ENCODE data around the gene AGBL1.

Gene AGBL1

GRCh38 chr15:86657305-86657704, 577.6 kb downstream of the AGBL1 start:
- no peak for DNase-seq

DNA sequence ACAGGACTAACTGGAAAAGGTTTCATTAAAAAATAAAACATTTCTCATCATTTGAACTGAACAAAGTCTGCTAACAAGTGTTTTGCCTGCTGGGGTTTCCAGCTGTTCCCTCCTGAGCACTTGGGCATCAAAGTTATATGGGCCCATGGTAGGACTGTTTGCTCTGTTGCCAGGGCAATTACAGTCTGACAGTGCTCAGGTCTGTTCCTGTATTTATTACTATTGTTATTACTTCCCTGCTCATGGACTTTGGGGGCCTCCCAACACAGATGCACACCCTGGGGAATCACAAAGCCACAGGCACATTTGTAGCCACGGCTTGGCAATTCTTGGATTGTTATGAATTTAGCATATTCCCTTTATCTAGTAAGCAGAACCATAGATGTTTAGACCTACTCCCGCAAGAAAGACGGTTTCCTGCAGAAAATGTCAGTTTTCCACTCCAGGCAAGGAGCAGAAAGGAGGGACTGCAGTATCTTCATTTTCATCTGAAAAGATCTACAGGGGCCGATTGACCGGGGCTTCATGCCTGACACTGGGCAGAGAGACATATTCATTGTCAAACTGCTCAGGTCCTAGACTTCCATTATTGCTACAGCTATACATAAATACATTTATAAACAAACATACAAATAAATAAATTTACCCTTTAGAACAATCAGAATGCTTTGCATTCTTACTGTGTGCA, 580.2 kb downstream of the AGBL1 start:
- no peak for DNase-seq

GRCh38 chr15:86661580-86661979, 581.9 kb downstream of the AGBL1 start:
- DNase-seq: no peak

- DNase-seq: no peak
Observed at GRCh38 chr15:86663304-86663703, 583.6 kb downstream of the AGBL1 start.

DNA sequence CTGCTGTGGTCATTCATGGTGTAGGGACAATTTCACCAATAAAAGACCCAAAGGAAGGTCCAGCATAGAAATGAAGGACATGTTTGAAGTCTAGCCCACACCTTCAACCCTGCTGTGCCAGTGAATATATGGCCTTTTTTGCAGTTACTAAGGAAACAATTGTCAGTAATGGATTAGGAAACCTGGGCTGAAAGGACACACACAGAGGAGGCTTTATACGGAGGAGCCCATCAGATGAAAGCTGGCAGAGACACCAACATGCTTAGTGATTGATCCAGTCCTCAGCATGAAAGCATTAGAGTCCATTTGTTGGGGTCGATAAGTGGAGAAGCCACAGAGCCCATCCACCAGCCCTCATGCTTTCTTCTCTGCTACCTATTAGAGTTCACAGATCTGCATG, 584.3 kb downstream of the AGBL1 start:
- DNase-seq: no peak

DNA sequence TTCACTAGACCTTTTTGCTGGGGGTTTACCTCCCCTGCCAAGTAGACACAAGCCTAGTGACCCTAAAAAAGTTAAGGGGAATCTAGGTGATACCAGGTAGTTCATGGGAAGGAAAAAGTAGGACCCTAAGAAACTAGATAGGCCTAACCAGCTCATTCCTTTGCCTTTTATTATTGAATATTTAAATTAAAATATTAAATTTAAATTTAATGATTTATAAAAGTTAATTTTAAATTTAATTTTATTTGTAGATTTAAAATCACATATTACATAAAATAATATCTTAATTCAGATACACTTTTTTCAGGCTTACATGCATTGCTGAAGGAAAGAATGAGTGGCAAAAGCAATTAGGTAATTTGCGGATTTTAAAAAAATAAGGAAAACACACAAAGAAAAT, 584.9 kb downstream of the AGBL1 start:
- no peak for DNase-seq

DNA sequence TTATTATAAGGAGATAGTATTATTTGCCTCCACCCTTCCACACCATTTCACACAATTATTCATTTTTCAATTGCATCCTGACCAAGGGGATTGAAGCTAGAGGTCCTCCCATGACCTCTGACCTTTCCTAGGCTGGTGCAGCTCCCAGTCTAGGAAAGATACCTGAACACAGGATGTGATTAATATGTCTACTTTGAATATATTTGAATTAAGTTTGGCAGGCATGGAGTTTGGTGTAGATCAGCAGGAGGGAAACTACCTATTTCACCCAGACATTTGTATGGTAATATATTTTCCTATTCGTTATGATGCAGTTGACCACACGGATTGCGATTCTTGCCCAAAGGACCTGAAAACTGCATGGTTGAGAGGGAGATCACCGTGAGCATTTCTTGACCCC, 596.3 kb downstream of the AGBL1 start:
- DNase-seq: no peak

- DNase-seq: no peak
Observed at GRCh38 chr15:86677278-86677677, 597.6 kb downstream of the AGBL1 start.

DNA sequence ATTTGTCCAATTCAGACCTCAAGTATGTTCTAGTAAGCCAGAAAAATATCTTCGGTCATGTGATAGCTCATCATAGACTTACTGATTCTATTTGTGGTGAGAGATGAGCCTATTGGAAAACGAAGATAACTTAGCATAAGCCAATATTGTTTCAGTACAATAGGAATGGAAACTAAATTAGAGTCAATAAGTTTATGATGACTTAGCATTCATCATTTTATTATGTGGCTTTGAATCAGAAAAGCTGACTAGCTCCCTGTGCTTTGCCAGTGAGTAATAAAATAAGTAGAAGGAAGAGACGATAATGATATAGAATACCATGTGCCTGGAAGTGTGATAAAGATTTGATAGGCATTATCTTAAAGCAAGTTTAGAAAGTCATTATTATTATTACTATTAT, 605.6 kb downstream of the AGBL1 start:
- no peak for DNase-seq

DNA sequence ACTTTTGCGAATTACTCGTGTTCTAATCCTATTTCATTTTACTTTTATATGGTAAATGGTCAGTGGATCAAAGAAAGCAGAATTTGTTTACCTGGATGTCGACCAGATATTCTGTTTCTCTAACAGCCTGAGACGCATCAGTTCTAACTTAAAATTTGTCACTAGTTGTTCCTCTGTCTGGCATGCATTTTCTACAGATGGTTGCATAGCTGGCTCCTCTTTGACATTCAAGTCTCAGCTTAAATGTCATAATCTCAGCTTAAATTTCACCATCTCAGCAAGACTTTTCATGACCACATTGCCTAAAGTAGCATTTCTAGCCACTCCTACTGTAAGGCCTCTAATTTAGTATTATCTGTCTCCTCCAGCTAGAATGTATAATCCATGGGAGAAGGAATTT, 609.3 kb downstream of the AGBL1 start:
- no peak for DNase-seq

- no peak for DNase-seq
Observed at GRCh38 chr15:86690566-86690965, 610.9 kb downstream of the AGBL1 start.

GRCh38 chr15:86691091-86691663, 611.5 kb downstream of the AGBL1 start:
- no peak for DNase-seq

DNA sequence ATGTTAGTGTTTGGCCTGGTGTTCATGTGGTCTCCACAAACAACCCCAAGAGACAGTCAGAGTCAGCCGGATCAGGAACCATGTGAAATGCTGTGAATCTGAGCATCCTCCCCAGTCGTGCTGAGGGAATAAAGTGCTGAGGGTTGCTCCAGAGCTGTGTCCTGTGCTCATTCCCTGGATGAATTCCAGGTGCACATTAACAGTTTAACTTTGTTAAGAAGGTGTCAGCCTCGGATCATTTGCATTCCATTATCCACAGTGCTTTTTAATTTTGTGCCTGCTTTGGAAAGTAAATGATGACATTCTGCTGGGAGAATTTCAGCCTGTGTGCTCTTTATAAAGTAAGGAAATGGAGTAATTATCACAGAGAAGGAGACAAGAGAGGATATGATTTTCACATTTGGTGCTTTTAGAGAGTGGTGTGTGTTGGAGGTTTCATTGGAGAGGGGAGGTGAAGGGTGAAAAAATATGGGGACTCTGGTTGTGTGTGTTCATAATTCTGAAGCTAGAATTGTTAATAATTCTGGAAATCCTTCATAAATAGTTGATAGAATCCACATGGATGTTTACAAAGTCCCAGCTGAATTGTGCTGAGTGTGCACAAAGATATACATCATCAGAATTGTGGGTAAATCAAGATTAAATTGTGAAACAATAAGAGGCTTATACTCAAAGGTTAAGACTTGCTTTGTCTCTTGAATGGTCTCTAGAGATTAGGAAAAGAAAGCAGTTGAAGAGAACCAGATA, 621.4 kb downstream of the AGBL1 start:
- no peak for DNase-seq

- DNase-seq: no peak
Observed at GRCh38 chr15:86701611-86701963, 621.9 kb downstream of the AGBL1 start.

DNA sequence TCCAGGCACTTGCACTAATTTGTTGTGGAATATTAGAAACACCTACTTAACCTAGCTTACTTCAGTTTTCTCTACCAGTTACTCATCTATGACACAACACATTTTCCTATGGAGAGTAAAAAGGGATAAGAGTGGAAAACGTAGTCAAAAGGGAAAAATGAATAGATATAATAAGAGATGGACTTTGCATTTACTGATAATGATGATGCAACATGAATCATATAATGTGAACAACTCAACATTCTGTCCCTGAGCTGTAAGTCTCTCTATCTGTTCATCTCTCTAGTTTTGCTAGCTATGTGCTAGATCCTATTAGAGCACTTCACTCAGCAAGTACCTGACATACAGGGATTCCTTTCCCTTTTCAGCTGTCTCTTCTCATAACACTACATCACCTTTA, 627.1 kb downstream of the AGBL1 start:
- DNase-seq: no peak

- no peak for DNase-seq
Observed at GRCh38 chr15:86711476-86711875, 631.8 kb downstream of the AGBL1 start.

- DNase-seq: no peak
Observed at GRCh38 chr15:86714241-86714640, 634.6 kb downstream of the AGBL1 start.

GRCh38 chr15:86725628-86726027, 646.0 kb downstream of the AGBL1 start:
- no peak for DNase-seq

- DNase-seq: no peak
Observed at GRCh38 chr15:86735247-86736040, 655.8 kb downstream of the AGBL1 start.

DNA sequence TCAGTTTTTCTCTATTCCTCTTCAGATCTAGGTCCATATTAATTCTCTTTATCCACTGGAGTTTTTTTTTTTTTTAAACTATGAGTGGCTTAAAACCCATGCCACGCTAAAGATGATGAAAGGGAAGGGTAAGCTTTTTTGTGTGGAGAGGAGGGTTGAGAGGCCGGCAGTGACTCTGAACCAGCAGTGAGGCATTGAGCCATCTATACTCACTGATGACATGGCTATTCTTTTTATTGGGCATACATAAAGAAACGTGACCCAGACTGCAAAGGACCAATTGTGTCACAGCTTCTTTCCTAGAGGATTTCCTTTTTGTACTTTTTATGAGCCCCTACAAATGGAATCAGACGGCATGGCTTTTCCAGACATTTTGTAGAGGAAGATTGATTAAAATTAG, 662.2 kb downstream of the AGBL1 start:
- DNase-seq: no peak

GRCh38 chr15:86743283-86743903, 663.7 kb downstream of the AGBL1 start:
- DNase-seq: peak; percentile 81 to 82

- no peak for DNase-seq
Observed at GRCh38 chr15:86744198-86744780, 664.6 kb downstream of the AGBL1 start.

DNA sequence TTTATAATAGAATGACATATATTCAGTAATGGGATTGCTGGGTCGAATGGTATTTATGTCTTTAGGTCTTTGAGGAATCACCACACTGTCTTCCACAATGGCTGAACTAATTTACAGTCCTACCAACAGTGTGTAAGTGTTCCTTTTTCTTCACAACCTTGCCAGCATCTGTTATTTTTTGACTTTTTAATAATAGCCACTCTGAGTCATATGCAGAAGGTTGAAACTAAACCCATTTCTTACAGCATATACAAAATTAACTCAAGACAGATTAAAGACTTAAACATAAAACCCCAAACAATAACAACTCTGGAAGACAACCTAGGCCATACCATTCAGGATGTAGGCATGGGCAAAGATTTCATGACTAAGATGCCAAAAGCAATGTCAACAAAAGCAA, 671.4 kb downstream of the AGBL1 start:
- no peak for DNase-seq
